ENCODE data around the gene GAR1. TPM values are rescaled to one million over a fixed set of nuclear protein-coding genes. Genes with fewer than 3 reads are reported as not detected.

The GAR1 gene
- total and polyA plus RNA-seq, 9 of the 15 experiments (the other 6 are each of a cell fraction or from before 2014, with no cell fraction given): 35.7 to 194 (median 68.2) TPM

DNA sequence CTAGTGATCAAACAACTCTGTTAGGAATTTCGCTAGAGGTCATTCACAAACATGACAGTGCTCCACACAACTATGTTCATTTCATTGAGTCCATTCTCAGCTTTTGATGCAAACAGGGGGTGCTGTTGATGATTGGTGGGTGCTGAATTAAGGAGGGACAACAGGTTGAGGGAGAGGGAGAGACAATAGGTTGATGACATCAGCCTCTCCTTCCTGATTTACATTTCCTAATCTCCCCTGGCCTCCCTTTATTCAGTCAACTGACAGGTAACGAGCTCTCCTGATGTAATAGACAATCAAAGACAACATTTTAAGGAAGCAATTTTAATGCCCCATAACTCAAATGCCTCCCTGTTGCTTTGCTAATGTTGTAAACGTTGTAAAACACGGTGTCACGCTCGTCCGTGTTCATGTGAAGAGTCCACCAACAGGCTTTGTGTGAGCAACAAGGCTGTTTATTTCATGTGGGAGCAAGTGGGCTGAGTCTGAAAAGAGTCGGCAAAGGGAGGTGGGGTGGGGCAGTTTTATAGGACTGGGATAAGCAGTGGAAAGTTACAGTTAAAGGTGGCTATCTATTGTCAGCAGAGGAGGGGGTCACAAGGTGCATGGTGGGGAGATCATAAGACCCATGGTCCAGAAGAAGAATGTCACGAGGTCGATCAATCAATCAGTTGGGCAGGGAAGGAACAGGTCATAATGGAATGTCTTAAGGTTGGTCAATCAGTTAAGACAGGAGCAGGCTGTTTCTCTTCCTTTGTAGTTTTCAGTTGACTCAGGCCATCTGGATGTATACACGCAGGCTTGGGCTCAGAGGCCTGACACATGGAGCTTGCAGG lies 4.8 kb upstream of the GAR1 start (continued):
- TF ChIP-seq, protein P1, sequence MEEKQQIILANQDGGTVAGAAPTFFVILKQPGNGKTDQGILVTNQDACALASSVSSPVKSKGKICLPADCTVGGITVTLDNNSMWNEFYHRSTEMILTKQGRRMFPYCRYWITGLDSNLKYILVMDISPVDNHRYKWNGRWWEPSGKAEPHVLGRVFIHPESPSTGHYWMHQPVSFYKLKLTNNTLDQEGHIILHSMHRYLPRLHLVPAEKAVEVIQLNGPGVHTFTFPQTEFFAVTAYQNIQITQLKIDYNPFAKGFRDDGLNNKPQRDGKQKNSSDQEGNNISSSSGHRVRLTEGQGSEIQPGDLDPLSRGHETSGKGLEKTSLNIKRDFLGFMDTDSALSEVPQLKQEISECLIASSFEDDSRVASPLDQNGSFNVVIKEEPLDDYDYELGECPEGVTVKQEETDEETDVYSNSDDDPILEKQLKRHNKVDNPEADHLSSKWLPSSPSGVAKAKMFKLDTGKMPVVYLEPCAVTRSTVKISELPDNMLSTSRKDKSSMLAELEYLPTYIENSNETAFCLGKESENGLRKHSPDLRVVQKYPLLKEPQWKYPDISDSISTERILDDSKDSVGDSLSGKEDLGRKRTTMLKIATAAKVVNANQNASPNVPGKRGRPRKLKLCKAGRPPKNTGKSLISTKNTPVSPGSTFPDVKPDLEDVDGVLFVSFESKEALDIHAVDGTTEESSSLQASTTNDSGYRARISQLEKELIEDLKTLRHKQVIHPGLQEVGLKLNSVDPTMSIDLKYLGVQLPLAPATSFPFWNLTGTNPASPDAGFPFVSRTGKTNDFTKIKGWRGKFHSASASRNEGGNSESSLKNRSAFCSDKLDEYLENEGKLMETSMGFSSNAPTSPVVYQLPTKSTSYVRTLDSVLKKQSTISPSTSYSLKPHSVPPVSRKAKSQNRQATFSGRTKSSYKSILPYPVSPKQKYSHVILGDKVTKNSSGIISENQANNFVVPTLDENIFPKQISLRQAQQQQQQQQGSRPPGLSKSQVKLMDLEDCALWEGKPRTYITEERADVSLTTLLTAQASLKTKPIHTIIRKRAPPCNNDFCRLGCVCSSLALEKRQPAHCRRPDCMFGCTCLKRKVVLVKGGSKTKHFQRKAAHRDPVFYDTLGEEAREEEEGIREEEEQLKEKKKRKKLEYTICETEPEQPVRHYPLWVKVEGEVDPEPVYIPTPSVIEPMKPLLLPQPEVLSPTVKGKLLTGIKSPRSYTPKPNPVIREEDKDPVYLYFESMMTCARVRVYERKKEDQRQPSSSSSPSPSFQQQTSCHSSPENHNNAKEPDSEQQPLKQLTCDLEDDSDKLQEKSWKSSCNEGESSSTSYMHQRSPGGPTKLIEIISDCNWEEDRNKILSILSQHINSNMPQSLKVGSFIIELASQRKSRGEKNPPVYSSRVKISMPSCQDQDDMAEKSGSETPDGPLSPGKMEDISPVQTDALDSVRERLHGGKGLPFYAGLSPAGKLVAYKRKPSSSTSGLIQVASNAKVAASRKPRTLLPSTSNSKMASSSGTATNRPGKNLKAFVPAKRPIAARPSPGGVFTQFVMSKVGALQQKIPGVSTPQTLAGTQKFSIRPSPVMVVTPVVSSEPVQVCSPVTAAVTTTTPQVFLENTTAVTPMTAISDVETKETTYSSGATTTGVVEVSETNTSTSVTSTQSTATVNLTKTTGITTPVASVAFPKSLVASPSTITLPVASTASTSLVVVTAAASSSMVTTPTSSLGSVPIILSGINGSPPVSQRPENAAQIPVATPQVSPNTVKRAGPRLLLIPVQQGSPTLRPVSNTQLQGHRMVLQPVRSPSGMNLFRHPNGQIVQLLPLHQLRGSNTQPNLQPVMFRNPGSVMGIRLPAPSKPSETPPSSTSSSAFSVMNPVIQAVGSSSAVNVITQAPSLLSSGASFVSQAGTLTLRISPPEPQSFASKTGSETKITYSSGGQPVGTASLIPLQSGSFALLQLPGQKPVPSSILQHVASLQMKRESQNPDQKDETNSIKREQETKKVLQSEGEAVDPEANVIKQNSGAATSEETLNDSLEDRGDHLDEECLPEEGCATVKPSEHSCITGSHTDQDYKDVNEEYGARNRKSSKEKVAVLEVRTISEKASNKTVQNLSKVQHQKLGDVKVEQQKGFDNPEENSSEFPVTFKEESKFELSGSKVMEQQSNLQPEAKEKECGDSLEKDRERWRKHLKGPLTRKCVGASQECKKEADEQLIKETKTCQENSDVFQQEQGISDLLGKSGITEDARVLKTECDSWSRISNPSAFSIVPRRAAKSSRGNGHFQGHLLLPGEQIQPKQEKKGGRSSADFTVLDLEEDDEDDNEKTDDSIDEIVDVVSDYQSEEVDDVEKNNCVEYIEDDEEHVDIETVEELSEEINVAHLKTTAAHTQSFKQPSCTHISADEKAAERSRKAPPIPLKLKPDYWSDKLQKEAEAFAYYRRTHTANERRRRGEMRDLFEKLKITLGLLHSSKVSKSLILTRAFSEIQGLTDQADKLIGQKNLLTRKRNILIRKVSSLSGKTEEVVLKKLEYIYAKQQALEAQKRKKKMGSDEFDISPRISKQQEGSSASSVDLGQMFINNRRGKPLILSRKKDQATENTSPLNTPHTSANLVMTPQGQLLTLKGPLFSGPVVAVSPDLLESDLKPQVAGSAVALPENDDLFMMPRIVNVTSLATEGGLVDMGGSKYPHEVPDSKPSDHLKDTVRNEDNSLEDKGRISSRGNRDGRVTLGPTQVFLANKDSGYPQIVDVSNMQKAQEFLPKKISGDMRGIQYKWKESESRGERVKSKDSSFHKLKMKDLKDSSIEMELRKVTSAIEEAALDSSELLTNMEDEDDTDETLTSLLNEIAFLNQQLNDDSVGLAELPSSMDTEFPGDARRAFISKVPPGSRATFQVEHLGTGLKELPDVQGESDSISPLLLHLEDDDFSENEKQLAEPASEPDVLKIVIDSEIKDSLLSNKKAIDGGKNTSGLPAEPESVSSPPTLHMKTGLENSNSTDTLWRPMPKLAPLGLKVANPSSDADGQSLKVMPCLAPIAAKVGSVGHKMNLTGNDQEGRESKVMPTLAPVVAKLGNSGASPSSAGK (IDR thresholded peaks at IDR 0.05): peak; percentile 79
- no peak for TF ChIP-seq RFX1 (IDR thresholded peaks at IDR 0.05)
- peak; percentile 67 for TF ChIP-seq SMARCE1 (IDR thresholded peaks at IDR 0.05)
- peak; percentile 67 for TF ChIP-seq TAL1 (IDR thresholded peaks at IDR 0.05)
- no peak for TF ChIP-seq YBX1 (IDR thresholded peaks at IDR 0.05)
- no peak for TF ChIP-seq BRCA1 (IDR thresholded peaks at IDR 0.05)
- no peak for TF ChIP-seq BRCA1 (CRISPR knock-in tag; IDR thresholded peaks at IDR 0.05)
- peak; percentile 47; the same call in 1 of the 2 replicates for TF ChIP-seq NFIC (IDR thresholded peaks at IDR 0.05)
- 0 out of 2 replicates have a peak, but pooled peaks have one; percentile 29 for TF ChIP-seq NCOA6 (IDR thresholded peaks at IDR 0.05)
- TF ChIP-seq TOE1 (IDR thresholded peaks at IDR 0.05; ENCODE audit: borderline replicate concordance): peak; percentile 91
- no peak for TF ChIP-seq TOE1 (CRISPR knock-in tag; IDR thresholded peaks at IDR 0.05; ENCODE audit: borderline replicate concordance, low read depth)
- TF ChIP-seq NRF1 (conservative IDR thresholded peaks at IDR 0.05 in 1 of 2, IDR thresholded peaks at IDR 0.05 in 1 of 2): 0 out of 4 replicates have a peak, but pooled peaks of 1 of the 2 experiments have one; percentile 31
- TF ChIP-seq ZFP30 (CRISPR knock-in tag; IDR thresholded peaks at IDR 0.05; ENCODE audit: borderline replicate concordance): no peak
- peak in 1 of 2 experiments; percentile 51; a peak in 1 of 4 replicates for TF ChIP-seq TRIM24 (IDR thresholded peaks at IDR 0.05)
- peak; percentile 68 for TF ChIP-seq ATF3 (IDR thresholded peaks at IDR 0.05)
- no peak for TF ChIP-seq ATF3 (CRISPR knock-in tag; conservative IDR thresholded peaks at IDR 0.05)
- peak; percentile 61; the same call in 1 of the 2 replicates for TF ChIP-seq ZEB2 (IDR thresholded peaks at IDR 0.05)
- TF ChIP-seq BRD9 (IDR thresholded peaks at IDR 0.05; ENCODE audit: low read depth, partially characterized antibody): peak; percentile 54

Measured in K562 (cell line).